HAP-1 (cell line): ENCODE measurements around the gene TM9SF4.

Source experiments
- DNase-seq, 2 experiments: peaks; one replicate each; pipeline ENCODE4 v3.0.0-alpha.2; 2016 to 2020; ENCODE audit warnings: low spot score in 2 of 2
- H3K27me3 ChIP-seq: fragments of 250-450 bp; sonication (Bioruptor Pico); 2 replicates; pipeline ENCODE4 v1.5.1; 2020; ENCODE audit warnings: low read depth, mild to moderate bottlenecking, moderate library complexity
- H3K36me3 ChIP-seq: fragments of 250-450 bp; sonication (Bioruptor Pico); replicated peaks from 2 replicates; pipeline ENCODE4 v1.5.1; 2020; ENCODE audit warnings: mild to moderate bottlenecking
- H3K4me1 ChIP-seq: fragments of 250-450 bp; sonication (Bioruptor Pico); 2 replicates; pipeline ENCODE4 v1.5.1; 2020; ENCODE audit warnings: mild to moderate bottlenecking
- H3K4me3 ChIP-seq: fragments of 250-450 bp; sonication (Bioruptor Pico); 2 replicates; pipeline ENCODE4 v1.5.1; 2020; ENCODE audit warnings: mild to moderate bottlenecking, moderate library complexity
- H3K9me3 ChIP-seq: fragments of 250-450 bp; sonication (Bioruptor Pico); 2 replicates; pipeline ENCODE4 v1.5.1; 2020; ENCODE audit warnings: mild to moderate bottlenecking, moderate library complexity
- in situ Hi-C: fragments of 300-500 bp; cut with MboI; formaldehyde crosslinking; loops from 3 replicates; pipeline ENCODE4 v1.14.3; 2020; ENCODE audit warnings: low sequenced_read_pairs, inconsistent platforms, mixed read lengths

Gene TM9SF4

GRCh38 chr20:32209850-32210605 is 100.5 kb downstream of the TM9SF4 start:
- Histone ChIP-seq H3K4me3 (no peak overlapping the region), H3K4me1 (peaks cover 18% of the 10 kb centered on the region), H3K9me3 (no peaks in the 10 kb centered on the region), H3K27me3 (no peaks in the 10 kb centered on the region), H3K36me3 (peaks cover 32% of the 10 kb centered on the region)
- in situ Hi-C loops = no loop called here
- DNase-seq = no peak

- Histone ChIP-seq H3K36me3 (peaks cover 59% of the 10 kb centered on the region), H3K27me3 (no peaks in the 10 kb centered on the region), H3K9me3 (no peaks in the 10 kb centered on the region), H3K4me1 (peaks cover 3% of the 10 kb centered on the region; the same call in 1 of the 2 replicates), H3K4me3 (no peak overlapping the region)
- in situ Hi-C loops = no loop called here
- no peak for DNase-seq
Measured at GRCh38 chr20:32213870-32214269, 104.4 kb downstream of the TM9SF4 start.

- in situ Hi-C loops = no loop called here
- Histone ChIP-seq H3K4me3 (no peak overlapping the region), H3K9me3 (no peaks in the 10 kb centered on the region), H3K27me3 (no peaks in the 10 kb centered on the region), H3K36me3 (peaks cover 66% of the 10 kb centered on the region), H3K4me1 (no peaks in the 10 kb centered on the region)
- DNase-seq = no peak
Measured at GRCh38 chr20:32215147-32215546, 105.6 kb downstream of the TM9SF4 start.

- in situ Hi-C loops = no loop called here
- peaks cover 62% of the 10 kb centered on the region for H3K36me3 ChIP-seq
- no peaks in the 10 kb centered on the region for H3K9me3 ChIP-seq
- no peaks in the 10 kb centered on the region for H3K27me3 ChIP-seq
- DNase-seq = no peak
- H3K4me3 ChIP-seq = no peak overlapping the region
- no peaks in the 10 kb centered on the region for H3K4me1 ChIP-seq
Measured at GRCh38 chr20:32215729-32216128, 106.2 kb downstream of the TM9SF4 start.

- Histone ChIP-seq H3K9me3 (no peaks in the 10 kb centered on the region), H3K4me3 (no peak overlapping the region), H3K36me3 (peaks cover 59% of the 10 kb centered on the region), H3K4me1 (no peaks in the 10 kb centered on the region), H3K27me3 (no peaks in the 10 kb centered on the region)
- in situ Hi-C loops = no loop called here
- no peak for DNase-seq
Measured at GRCh38 chr20:32216179-32217142, 106.9 kb downstream of the TM9SF4 start.
